OCI-LY3 (cell line): ENCODE data around the gene DHRSX.
"Not testable (repeated sequence)": the region's sequence is repeated elsewhere in the genome, so short reads cannot be mapped to it uniquely, and the experiment has no call there.

Experiments used
- H2AFZ ChIP-seq: fragments of 200-600, 300-600 bp; shearing (Covaris generic); 2 replicates; pipeline ENCODE4 v1.6.0; 2014; ENCODE audit warnings: antibody characterized with exemption, low read depth, low read length
- H3K27ac ChIP-seq: fragments of 200-600, 300-600 bp; sonication (generic); 2 replicates; pipeline ENCODE4 v1.5.1; 2014; ENCODE audit warnings: mild to moderate bottlenecking, low read length, moderate library complexity, mixed read lengths
- H3K27me3 ChIP-seq: fragments of 200-600, 300-600 bp; sonication (generic); 2 replicates; pipeline ENCODE4 v1.6.1; 2014; ENCODE audit warnings: low read depth, low read length, mixed read lengths
- H3K36me3 ChIP-seq: fragments of 200-600, 300-600 bp; sonication (generic); replicated peaks from 2 replicates; pipeline ENCODE3; 2014; ENCODE audit warnings: low read depth, low read length, mixed read lengths
- H3K4me1 ChIP-seq: fragments of 300-600, 200-600 bp; sonication (generic); 2 replicates; pipeline ENCODE4 v1.6.1; 2014; ENCODE audit warnings: low read length, mixed read lengths
- H3K4me2 ChIP-seq: fragments of 200-600, 300-600 bp; sonication (generic); 2 replicates; pipeline ENCODE4 v1.6.1; 2014; ENCODE audit warnings: low read length, mixed read lengths
- H3K4me3 ChIP-seq: fragments of 300-600, 200-600 bp; sonication (generic); 2 replicates; pipeline ENCODE4 v1.5.1; 2014; ENCODE audit warnings: antibody characterized with exemption, mild to moderate bottlenecking, low read length, moderate library complexity
- H3K79me2 ChIP-seq: fragments of 300-600, 200-600 bp; shearing (Covaris generic); 2 replicates; pipeline ENCODE4 v1.6.1; 2014; ENCODE audit warnings: mild to moderate bottlenecking, low read length, mixed read lengths
- H3K9ac ChIP-seq: fragments of 300-600, 200-600 bp; shearing (Covaris generic); 2 replicates; pipeline ENCODE4 v1.6.0; 2014; ENCODE audit warnings: mild to moderate bottlenecking, low read length, moderate library complexity
- H3K9me3 ChIP-seq: fragments of 200-600, 300-600 bp; shearing (Covaris generic); 2 replicates; pipeline ENCODE4 v1.6.1; 2014; ENCODE audit warnings: low read length, mixed read lengths; ENCODE audit not compliant: insufficient read depth
- H4K20me1 ChIP-seq: fragments of 200-600, 300-600 bp; sonication (generic); 2 replicates; pipeline ENCODE4 v1.6.1; 2016; ENCODE audit warnings: low read length, mixed read lengths; ENCODE audit not compliant: insufficient read depth
- CTCF ChIP-seq: fragments of 200-600, 300-600 bp; sonication (generic); IDR thresholded peaks from 2 replicates; pipeline ENCODE4 v1.5.1; 2014; ENCODE audit warnings: antibody characterized with exemption, low read length, low read depth
- EZH2phosphoT487 ChIP-seq: fragments of 200-600 bp; shearing (Covaris generic); IDR thresholded peaks from 2 replicates; pipeline ENCODE4 v1.6.1; 2018; ENCODE audit warnings: antibody characterized with exemption, mixed run types, low read depth

DHRSX gene

GRCh38 chrX:2315434-2315833, 185.3 kb downstream of the DHRSX start:
- H4K20me1 ChIP-seq, result no peaks in the 10 kb centered on the region
- no peak overlapping the region for H3K4me2 ChIP-seq
- H3K9ac ChIP-seq, result no peak overlapping the region
- H3K27ac ChIP-seq, result no peak overlapping the region
- no peaks in the 10 kb centered on the region for H3K9me3 ChIP-seq
- TF ChIP-seq CTCF, result no peak
- TF ChIP-seq EZH2phosphoT487, result no peak
- H3K27me3 ChIP-seq, result no peaks in the 10 kb centered on the region
- no peak overlapping the region for H2AFZ ChIP-seq
- H3K79me2 ChIP-seq, result no peaks in the 10 kb centered on the region
- no peaks in the 10 kb centered on the region for H3K36me3 ChIP-seq
- no peak overlapping the region for H3K4me3 ChIP-seq
- no peaks in the 10 kb centered on the region for H3K4me1 ChIP-seq

- Histone ChIP-seq H2AFZ (no peak overlapping the region), H3K36me3 (no peaks in the 10 kb centered on the region), H3K9me3 (no peaks in the 10 kb centered on the region), H4K20me1 (no peaks in the 10 kb centered on the region), H3K9ac (no peak overlapping the region), H3K4me2 (no peak overlapping the region), H3K27me3 (no peaks in the 10 kb centered on the region), H3K79me2 (no peaks in the 10 kb centered on the region), H3K4me1 (no peaks in the 10 kb centered on the region), H3K27ac (no peak overlapping the region), H3K4me3 (no peak overlapping the region)
- TF ChIP-seq EZH2phosphoT487 (no peak), CTCF (no peak)
Observed at GRCh38 chrX:2314831-2315365, 185.9 kb downstream of the DHRSX start.

- Histone ChIP-seq H3K4me3 (no peak overlapping the region), H3K27ac (no peak overlapping the region), H4K20me1 (no peaks in the 10 kb centered on the region), H3K4me2 (no peak overlapping the region), H2AFZ (no peak overlapping the region), H3K36me3 (no peaks in the 10 kb centered on the region), H3K4me1 (no peaks in the 10 kb centered on the region), H3K9me3 (no peaks in the 10 kb centered on the region), H3K27me3 (no peaks in the 10 kb centered on the region), H3K9ac (no peak overlapping the region), H3K79me2 (no peaks in the 10 kb centered on the region)
- TF ChIP-seq EZH2phosphoT487, result no peak
- no peak for TF ChIP-seq CTCF
Observed at GRCh38 chrX:2313864-2314640, 186.7 kb downstream of the DHRSX start.

GRCh38 chrX:2312061-2312591, 188.7 kb downstream of the DHRSX start:
- H3K4me2 ChIP-seq, H4K20me1 ChIP-seq, H3K9ac ChIP-seq, H3K4me1 ChIP-seq, H3K9me3 ChIP-seq, H3K27me3 ChIP-seq, H3K4me3 ChIP-seq, H3K36me3 ChIP-seq, H2AFZ ChIP-seq, H3K79me2 ChIP-seq, H3K27ac ChIP-seq: not testable (repeated sequence)
